HG03521 (cell line): Measurements from ENCODE around the gene LAMC1.
"Not testable (repeated sequence)": the region's sequence is repeated elsewhere in the genome, so short reads cannot be mapped to it uniquely, and the experiment has no call there.

ENCODE experiments used
- ATAC-seq: cut with Tn5 transposase; IDR thresholded peaks from one replicate; pipeline ENCODE4 v1.9.1; 2021; ENCODE audit warnings: mild to moderate bottlenecking, moderate library complexity; ENCODE audit not compliant: unreplicated experiment

The LAMC1 gene

GRCh38 chr1:183143576-183144315, 120.5 kb downstream of the LAMC1 start:
- no peak for ATAC-seq

GRCh38 chr1:183144752-183145151, 121.5 kb downstream of the LAMC1 start:
- ATAC-seq, result no peak

GRCh38 chr1:183147735-183148134, 124.5 kb downstream of the LAMC1 start:
- ATAC-seq, result no peak

GRCh38 chr1:183148599-183148998, 125.4 kb downstream of the LAMC1 start:
- ATAC-seq, result no peak

- ATAC-seq, result no peak
Measured at GRCh38 chr1:183149273-183149672, 126.1 kb downstream of the LAMC1 start.

- not testable (repeated sequence) for ATAC-seq
Measured at GRCh38 chr1:183150032-183150431, 126.8 kb downstream of the LAMC1 start.

- ATAC-seq, result no peak
Measured at GRCh38 chr1:183150445-183150844, 127.2 kb downstream of the LAMC1 start.

- no peak for ATAC-seq
Measured at GRCh38 chr1:183152180-183152579, 129.0 kb downstream of the LAMC1 start.

GRCh38 chr1:183155939-183156338, 132.7 kb downstream of the LAMC1 start:
- ATAC-seq, result no peak

- ATAC-seq, result no peak
Measured at GRCh38 chr1:183159960-183160359, 136.7 kb downstream of the LAMC1 start.

- ATAC-seq, result no peak
Measured at GRCh38 chr1:183161391-183161790, 138.2 kb downstream of the LAMC1 start.

GRCh38 chr1:183163316-183163715, 140.1 kb downstream of the LAMC1 start:
- no peak for ATAC-seq

- no peak for ATAC-seq
Measured at GRCh38 chr1:183164340-183164739, 141.1 kb downstream of the LAMC1 start.

- ATAC-seq, result no peak
Measured at GRCh38 chr1:183164963-183165362, 141.7 kb downstream of the LAMC1 start.

- no peak for ATAC-seq
Measured at GRCh38 chr1:183165456-183165855, 142.2 kb downstream of the LAMC1 start.

GRCh38 chr1:183166454-183166853, 143.2 kb downstream of the LAMC1 start:
- no peak for ATAC-seq

GRCh38 chr1:183167676-183168075, 144.5 kb downstream of the LAMC1 start:
- no peak for ATAC-seq

- no peak for ATAC-seq
Measured at GRCh38 chr1:183168308-183168707, 145.1 kb downstream of the LAMC1 start.

GRCh38 chr1:183173828-183174227, 150.6 kb downstream of the LAMC1 start:
- no peak for ATAC-seq

- ATAC-seq, result no peak
Measured at GRCh38 chr1:183175631-183176030, 152.4 kb downstream of the LAMC1 start.

- ATAC-seq, result no peak
Measured at GRCh38 chr1:183178545-183178944, 155.3 kb downstream of the LAMC1 start.

- ATAC-seq, result no peak
Measured at GRCh38 chr1:183179033-183179432, 155.8 kb downstream of the LAMC1 start.

GRCh38 chr1:183180218-183180617, 157.0 kb downstream of the LAMC1 start:
- ATAC-seq, result no peak
